ENCODE measurements around the gene DPH5.
"Not testable (repeated sequence)": the region's sequence is repeated elsewhere in the genome, so short reads cannot be mapped to it uniquely, and the experiment has no call there.

GRCh38 chr1:100946064-100946463 is 79.5 kb downstream of the DPH5 start:
- not testable (repeated sequence) for TF ChIP-seq POLR2A (IDR thresholded peaks at IDR 0.05)
- TF ChIP-seq, protein P1, sequence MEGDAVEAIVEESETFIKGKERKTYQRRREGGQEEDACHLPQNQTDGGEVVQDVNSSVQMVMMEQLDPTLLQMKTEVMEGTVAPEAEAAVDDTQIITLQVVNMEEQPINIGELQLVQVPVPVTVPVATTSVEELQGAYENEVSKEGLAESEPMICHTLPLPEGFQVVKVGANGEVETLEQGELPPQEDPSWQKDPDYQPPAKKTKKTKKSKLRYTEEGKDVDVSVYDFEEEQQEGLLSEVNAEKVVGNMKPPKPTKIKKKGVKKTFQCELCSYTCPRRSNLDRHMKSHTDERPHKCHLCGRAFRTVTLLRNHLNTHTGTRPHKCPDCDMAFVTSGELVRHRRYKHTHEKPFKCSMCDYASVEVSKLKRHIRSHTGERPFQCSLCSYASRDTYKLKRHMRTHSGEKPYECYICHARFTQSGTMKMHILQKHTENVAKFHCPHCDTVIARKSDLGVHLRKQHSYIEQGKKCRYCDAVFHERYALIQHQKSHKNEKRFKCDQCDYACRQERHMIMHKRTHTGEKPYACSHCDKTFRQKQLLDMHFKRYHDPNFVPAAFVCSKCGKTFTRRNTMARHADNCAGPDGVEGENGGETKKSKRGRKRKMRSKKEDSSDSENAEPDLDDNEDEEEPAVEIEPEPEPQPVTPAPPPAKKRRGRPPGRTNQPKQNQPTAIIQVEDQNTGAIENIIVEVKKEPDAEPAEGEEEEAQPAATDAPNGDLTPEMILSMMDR (IDR thresholded peaks at IDR 0.05): not testable (repeated sequence)
